ENCODE measurements around the gene H1-8. TPM values are rescaled to one million over a fixed set of nuclear protein-coding genes. Genes with fewer than 3 reads are reported as not detected.

Gene H1-8
- total RNA-seq, 1 donor from 2014 or later = not detected

- DNase-seq (no peak), ATAC-seq (ENCODE audit: low read depth) (no peak)
- no peak for TF ChIP-seq CTCF (IDR thresholded peaks at IDR 0.05)
- peaks cover 7% of the 10 kb centered on the region for H3K27me3 Mint-ChIP-seq
- no peak overlapping the region for H3K4me3 Mint-ChIP-seq
- intact Hi-C loops (cut with micrococcal nuclease) = no loop called here
- H3K27ac Mint-ChIP-seq = no peak overlapping the region
- H3K9me3 Mint-ChIP-seq = no peaks in the 10 kb centered on the region
- CTCF ChIA-PET = no interaction called here
- no peaks in the 10 kb centered on the region for H3K4me1 Mint-ChIP-seq
- no peaks in the 10 kb centered on the region for H3K36me3 Mint-ChIP-seq (ENCODE audit: low read depth)
- POLR2A ChIA-PET = no interaction called here
Measured at GRCh38 chr3:129599607-129600006, 56.6 kb downstream of the H1-8 start.

GRCh38 chr3:129600348-129600747, 57.4 kb downstream of the H1-8 start:
- H3K9me3 Mint-ChIP-seq = no peaks in the 10 kb centered on the region
- POLR2A ChIA-PET = no interaction called here

More at GRCh38 chr3:129600348-129600747, 57.4 kb downstream of the H1-8 start:
- intact Hi-C loops (cut with micrococcal nuclease) = no loop called here
- Mint-ChIP-seq H3K4me1 (no peaks in the 10 kb centered on the region), H3K4me3 (no peak overlapping the region), H3K27me3 (peaks cover 7% of the 10 kb centered on the region), H3K27ac (no peak overlapping the region), H3K36me3 (ENCODE audit: low read depth) (no peaks in the 10 kb centered on the region)
- CTCF ChIA-PET = no interaction called here
- TF ChIP-seq CTCF (IDR thresholded peaks at IDR 0.05) = no peak
- ATAC-seq (ENCODE audit: low read depth) (no peak), DNase-seq (no peak)

Other genes with a start within 250 kb of the H1-8 start
- 1.8 and 2.1 TPM in 2 replicates for gene EFCAB12, start 114.5 kb upstream of the H1-8 start, total RNA-seq
- gene MBD4, start 103.2 kb upstream of the H1-8 start, total RNA-seq = 86.3 and 98.7 TPM in 2 replicates
- gene IFT122, start 103.0 kb upstream of the H1-8 start, total RNA-seq = 18.7 and 19.2 TPM in 2 replicates
- gene RHO, start 14.5 kb upstream of the H1-8 start, total RNA-seq = not detected in 2 replicates
- gene PLXND1, start 63.5 kb downstream of the H1-8 start, total RNA-seq = 3.1 and 3.7 TPM in 2 replicates

All from activated B cell treated with CpG ODN at 0.5 μM for 24 hours (primary cell).